Esophagus squamous epithelium (tissue), 5 donors: ENCODE measurements around the gene AFF3. TPM values are rescaled to one million over a fixed set of nuclear protein-coding genes. Genes with fewer than 3 reads are reported as not detected.

ENCODE experiments used
- DNase-seq: peaks from one replicate; lab custom pipeline; 2025; lab: John Stamatoyannopoulos, UW
- H3K27ac ChIP-seq, 4 donors: fragments of 200-600 bp; sonication (generic); one replicate each; pipeline ENCODE4 v1.5.1; 2016 to 2019; ENCODE audit warnings: mild to moderate bottlenecking in 1 of 4
- H3K27me3 ChIP-seq, 4 donors: fragments of 200-600 bp; sonication (generic); 1 replicate in 3 of 4; 2 replicates in 1 of 4; pipeline versions ENCODE4 v1.5.1 to v1.6.0; 2017 to 2021; ENCODE audit warnings: antibody characterized with exemption in 1 of 4
- H3K36me3 ChIP-seq, 3 donors: fragments of 200-600 bp; sonication (generic); one replicate each; pipeline ENCODE4 v1.5.1; 2016 to 2019
- H3K4me1 ChIP-seq, 3 donors: fragments of 200-600 bp; sonication (generic); one replicate each; pipeline ENCODE4 v1.5.1; 2017 to 2019
- H3K4me3 ChIP-seq, 4 donors: fragments of 200-600 bp; sonication (generic); 1 replicate in 3 of 4; 2 replicates in 1 of 4; pipeline ENCODE4 v1.5.1; 2016 to 2019; ENCODE audit warnings: mild to moderate bottlenecking in 2 of 4, moderate library complexity in 1 of 4
- H3K9me3 ChIP-seq, 3 donors: fragments of 200-600 bp; sonication (generic); one replicate each; pipeline ENCODE4 v1.5.1; 2016 to 2019
- POLR2A ChIP-seq, 4 donors: fragments of 450-650 bp; IDR thresholded peaks; one replicate each; pipeline ENCODE4 v1.6.1; 2017; ENCODE audit warnings: antibody characterized with exemption in 4 of 4, mild to moderate bottlenecking in 4 of 4, moderate library complexity in 3 of 4
- WGBS, 2 donors: methylation state at CpG; one replicate each; pipeline ENCODE4 v1.1.5; 2018; 5-methylcytosine and 5-hydroxymethylcytosine counted together
- intact Hi-C: fragments of 100-400 bp; cut with DNase I; formaldehyde crosslinking; loops from one replicate; pipeline ENCODE4 v1.15.0; 2022
- total RNA-seq, 4 donors: library from RNA; depleted of rRNA; stranded (reverse); fragments of >200 nt; gene quantifications; one replicate each; pipeline ENCODE4 v1.1.0, GENCODE V29; 2016
- TF ChIP-seq, protein P1 (sequence below), 6 experiments: fragments of 450-650 bp in 4 of 6; fragments of 200-600 bp in 2 of 6; sonication (generic) in 2 of 6; IDR thresholded peaks; one replicate each; pipeline ENCODE4 v1.5.1; 2016 to 2019; ENCODE audit warnings: antibody characterized with exemption in 6 of 6, mild to moderate bottlenecking in 4 of 6, moderate library complexity in 4 of 6
- donor health status: DM: yes; HTN: yes; CAD: no.

Gene AFF3
- total RNA-seq, 4 donors from 2014 or later, result 1.2 to 9.7 (median 3.8) TPM

DNA sequence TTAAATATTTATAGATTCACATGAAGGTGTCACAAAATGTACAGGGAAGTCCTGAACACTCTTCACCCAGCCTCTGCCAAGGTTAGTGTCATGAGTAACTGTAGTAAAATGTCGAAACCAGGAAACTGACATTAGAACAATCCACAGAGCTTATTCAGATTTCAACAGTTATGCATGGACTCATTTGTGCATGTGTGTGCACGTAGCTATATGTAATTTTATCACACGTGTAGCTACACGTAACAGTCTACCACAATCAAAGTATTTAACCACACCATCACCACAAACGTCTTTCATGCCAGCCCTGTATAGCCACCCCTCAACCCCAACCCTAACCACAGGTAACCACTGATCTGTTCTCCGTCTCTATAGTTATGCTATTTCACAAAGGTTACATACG, 440.9 kb downstream of the AFF3 start:
- WGBS, 2 donors, result 27 to 34% methylated on average over 7 of the region's 7 CpGs
- TF ChIP-seq POLR2A (IDR thresholded peaks at IDR 0.05), result no peak
- TF ChIP-seq, protein P1, sequence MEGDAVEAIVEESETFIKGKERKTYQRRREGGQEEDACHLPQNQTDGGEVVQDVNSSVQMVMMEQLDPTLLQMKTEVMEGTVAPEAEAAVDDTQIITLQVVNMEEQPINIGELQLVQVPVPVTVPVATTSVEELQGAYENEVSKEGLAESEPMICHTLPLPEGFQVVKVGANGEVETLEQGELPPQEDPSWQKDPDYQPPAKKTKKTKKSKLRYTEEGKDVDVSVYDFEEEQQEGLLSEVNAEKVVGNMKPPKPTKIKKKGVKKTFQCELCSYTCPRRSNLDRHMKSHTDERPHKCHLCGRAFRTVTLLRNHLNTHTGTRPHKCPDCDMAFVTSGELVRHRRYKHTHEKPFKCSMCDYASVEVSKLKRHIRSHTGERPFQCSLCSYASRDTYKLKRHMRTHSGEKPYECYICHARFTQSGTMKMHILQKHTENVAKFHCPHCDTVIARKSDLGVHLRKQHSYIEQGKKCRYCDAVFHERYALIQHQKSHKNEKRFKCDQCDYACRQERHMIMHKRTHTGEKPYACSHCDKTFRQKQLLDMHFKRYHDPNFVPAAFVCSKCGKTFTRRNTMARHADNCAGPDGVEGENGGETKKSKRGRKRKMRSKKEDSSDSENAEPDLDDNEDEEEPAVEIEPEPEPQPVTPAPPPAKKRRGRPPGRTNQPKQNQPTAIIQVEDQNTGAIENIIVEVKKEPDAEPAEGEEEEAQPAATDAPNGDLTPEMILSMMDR (IDR thresholded peaks at IDR 0.05), result no peak
- H3K36me3 ChIP-seq, result no peaks in the 10 kb centered on the region
- no peak overlapping the region for H3K4me3 ChIP-seq
- no peaks in the 10 kb centered on the region for H3K9me3 ChIP-seq
- H3K27ac ChIP-seq, result peak overlapping the region in 3 of 4 donors; percentile 37 to 75 (median 55)
- no peaks in the 10 kb centered on the region for H3K27me3 ChIP-seq
- intact Hi-C loops, result no loop called here
- H3K4me1 ChIP-seq, result peaks cover 5 to 49% (median 7%) of the 10 kb centered on the region in 3 donors
- DNase-seq, result no peak

DNA sequence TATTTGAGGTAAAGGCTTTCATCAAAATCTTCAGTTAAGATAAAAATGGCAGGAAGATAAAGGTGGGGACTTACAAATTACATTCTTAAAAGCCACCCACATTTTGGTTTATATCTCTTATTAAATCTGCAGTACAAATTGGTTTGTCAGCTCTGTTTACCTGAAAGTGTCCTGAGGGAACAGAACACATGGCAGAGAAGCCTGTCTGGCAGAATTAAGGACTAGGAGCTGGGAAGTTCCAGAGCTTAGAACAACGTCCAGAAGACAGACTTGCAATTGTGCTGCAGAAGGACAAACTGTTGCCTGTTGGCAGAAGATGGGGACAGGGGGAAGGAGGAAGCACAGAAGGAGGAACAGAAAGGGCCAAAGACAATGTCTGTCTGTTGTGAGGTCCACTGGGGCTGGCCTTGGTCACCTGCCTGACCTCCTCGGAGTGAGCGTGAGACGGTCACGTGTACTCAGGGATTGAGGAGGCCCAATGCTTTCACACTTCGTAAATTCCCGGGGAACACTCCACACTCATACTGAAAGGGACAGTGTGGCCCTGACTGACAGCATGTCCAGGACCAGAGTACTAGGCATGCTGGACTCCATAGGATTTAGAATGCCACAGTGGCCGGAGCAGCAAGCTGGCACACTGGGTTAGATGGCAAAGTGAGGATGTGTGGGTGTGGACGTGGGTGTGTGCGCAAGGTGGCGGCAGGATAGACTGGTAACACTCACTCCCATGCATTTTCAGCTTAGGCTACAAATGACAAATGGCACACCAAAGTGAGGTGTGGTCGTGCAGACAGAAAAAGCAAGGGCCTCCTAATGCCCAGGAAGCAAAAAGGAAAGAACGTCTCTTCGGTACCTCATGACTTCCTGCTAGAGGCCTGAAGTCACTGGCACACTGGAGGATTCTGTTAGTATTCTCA, 441.6 kb downstream of the AFF3 start:
- H3K27ac ChIP-seq, result peak overlapping the region in 3 of 4 donors; percentile 28 to 75 (median 55)
- H3K36me3 ChIP-seq, result no peaks in the 10 kb centered on the region
- H3K9me3 ChIP-seq, result no peaks in the 10 kb centered on the region
- WGBS, 2 donors, result 72 to 73% methylated on average over 13 to 14 of the region's 14 CpGs
- no peak for DNase-seq
- no peaks in the 10 kb centered on the region for H3K27me3 ChIP-seq
- H3K4me3 ChIP-seq, result no peak overlapping the region
- H3K4me1 ChIP-seq, result peaks cover 5 to 52% (median 7%) of the 10 kb centered on the region in 3 donors
- intact Hi-C loops, result no loop called here
- TF ChIP-seq POLR2A (IDR thresholded peaks at IDR 0.05), result no peak
- TF ChIP-seq, protein P1 (IDR thresholded peaks at IDR 0.05), result no peak

DNA sequence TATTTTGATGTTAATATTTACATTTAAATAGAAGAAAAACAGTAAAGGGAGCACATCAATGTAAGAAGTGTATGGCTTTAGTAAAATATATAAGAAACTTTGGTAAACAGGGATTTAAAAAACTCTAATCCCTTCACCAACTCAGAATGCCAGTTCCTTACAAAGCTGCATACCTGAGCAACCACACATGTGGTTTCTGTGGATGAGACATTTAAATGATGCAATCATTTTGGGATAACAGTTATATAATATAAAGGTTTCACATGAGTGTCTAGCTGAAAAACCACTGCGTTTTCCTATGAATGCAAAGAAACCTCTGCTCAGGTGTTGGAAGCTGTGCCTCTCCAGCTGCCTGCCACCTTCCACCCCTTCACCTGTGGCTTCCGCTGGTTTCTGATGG, 443.5 kb downstream of the AFF3 start:
- H3K4me1 ChIP-seq, result peaks cover 5 to 60% (median 7%) of the 10 kb centered on the region in 3 donors
- H3K36me3 ChIP-seq, result no peaks in the 10 kb centered on the region
- no peak overlapping the region for H3K4me3 ChIP-seq
- no peak for TF ChIP-seq POLR2A (IDR thresholded peaks at IDR 0.05)
- TF ChIP-seq, protein P1 (IDR thresholded peaks at IDR 0.05), result no peak
- no peak for DNase-seq
- H3K27ac ChIP-seq, result no peak overlapping the region
- no peaks in the 10 kb centered on the region for H3K27me3 ChIP-seq
- WGBS, 2 donors, result 63 to 69% methylated on average over 2 of the region's 2 CpGs
- intact Hi-C loops, result no loop called here
- H3K9me3 ChIP-seq, result no peaks in the 10 kb centered on the region

DNA sequence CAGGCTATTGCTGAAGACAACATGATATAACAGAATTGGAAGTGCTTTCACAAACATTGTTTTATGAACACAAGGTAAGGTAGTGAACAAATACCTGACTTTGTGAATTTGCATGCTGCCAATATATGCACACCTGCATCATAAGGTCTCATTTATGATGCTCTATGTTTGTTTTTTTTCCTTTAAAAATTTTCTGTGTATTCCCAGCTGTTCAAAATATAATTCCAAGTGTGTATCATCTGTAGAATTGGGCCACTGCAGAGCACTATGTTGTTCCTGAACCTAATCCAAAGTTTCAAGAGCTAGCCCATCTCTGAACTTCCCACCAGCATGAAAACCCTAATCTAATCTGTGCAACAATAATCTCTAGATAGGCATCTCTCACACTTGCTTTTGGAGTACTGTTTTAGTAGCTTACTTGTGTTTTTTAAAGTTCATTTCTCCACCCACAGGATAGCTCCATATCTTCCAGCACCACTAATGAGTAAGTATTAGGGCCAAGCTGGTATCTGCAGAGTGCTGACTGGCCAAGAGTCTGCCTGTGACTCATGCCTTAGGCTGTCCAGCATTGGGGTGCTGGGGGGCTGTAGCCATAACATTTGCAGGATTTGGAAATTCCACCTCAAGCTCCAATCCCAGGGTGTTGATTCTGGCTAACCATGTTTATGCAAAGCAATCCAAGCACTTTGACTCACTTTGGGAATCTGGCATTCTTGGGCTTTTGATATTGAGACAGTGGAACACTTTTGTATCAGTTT, 444.4 kb downstream of the AFF3 start:
- H3K27ac ChIP-seq, result no peak overlapping the region
- TF ChIP-seq, protein P1 (IDR thresholded peaks at IDR 0.05), result no peak
- TF ChIP-seq POLR2A (IDR thresholded peaks at IDR 0.05), result no peak
- H3K36me3 ChIP-seq, result no peaks in the 10 kb centered on the region
- DNase-seq, result no peak
- no peaks in the 10 kb centered on the region for H3K27me3 ChIP-seq
- no peak overlapping the region for H3K4me3 ChIP-seq
- intact Hi-C loops, result no loop called here
- no peaks in the 10 kb centered on the region for H3K9me3 ChIP-seq
- peaks cover 5 to 60% (median 7%) of the 10 kb centered on the region in 3 donors for H3K4me1 ChIP-seq

DNA sequence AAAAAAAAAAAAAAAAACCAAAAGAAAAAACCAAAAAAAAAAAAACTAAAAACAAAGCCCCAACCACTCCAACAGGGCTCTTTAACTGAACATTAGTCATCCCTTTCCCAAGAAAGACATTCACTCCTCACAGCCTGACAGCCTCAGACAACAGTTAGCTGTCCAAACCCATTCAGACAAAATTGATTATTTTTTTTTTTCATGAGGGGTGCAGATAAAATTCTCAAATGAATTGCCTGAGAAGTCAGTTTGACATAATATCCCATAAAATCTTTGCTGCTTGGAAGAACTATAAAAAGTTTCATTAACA, 446.5 kb downstream of the AFF3 start:
- no peak for TF ChIP-seq POLR2A (IDR thresholded peaks at IDR 0.05)
- no peaks in the 10 kb centered on the region for H3K27me3 ChIP-seq
- peaks cover 5 to 62% (median 14%) of the 10 kb centered on the region in 3 donors for H3K4me1 ChIP-seq
- no peak overlapping the region for H3K27ac ChIP-seq
- intact Hi-C loops, result no loop called here
- no peaks in the 10 kb centered on the region for H3K36me3 ChIP-seq
- no peak for DNase-seq
- no peak overlapping the region for H3K4me3 ChIP-seq
- H3K9me3 ChIP-seq, result no peaks in the 10 kb centered on the region
